Esophagus squamous epithelium (tissue), 5 donors: ENCODE measurements around the gene FOXE3. TPM values are rescaled to one million over a fixed set of nuclear protein-coding genes. Genes with fewer than 3 reads are reported as not detected.

Experiments used
- DNase-seq: peaks from one replicate; lab custom pipeline; 2025; lab: John Stamatoyannopoulos, UW
- H3K27ac ChIP-seq, 4 donors: fragments of 200-600 bp; sonication (generic); one replicate each; pipeline ENCODE4 v1.5.1; 2016 to 2019; ENCODE audit warnings: mild to moderate bottlenecking in 1 of 4
- H3K27me3 ChIP-seq, 4 donors: fragments of 200-600 bp; sonication (generic); 1 replicate in 3 of 4; 2 replicates in 1 of 4; pipeline versions ENCODE4 v1.5.1 to v1.6.0; 2017 to 2021; ENCODE audit warnings: antibody characterized with exemption in 1 of 4
- H3K36me3 ChIP-seq, 3 donors: fragments of 200-600 bp; sonication (generic); one replicate each; pipeline ENCODE4 v1.5.1; 2016 to 2019
- H3K4me1 ChIP-seq, 3 donors: fragments of 200-600 bp; sonication (generic); one replicate each; pipeline ENCODE4 v1.5.1; 2017 to 2019
- H3K4me3 ChIP-seq, 4 donors: fragments of 200-600 bp; sonication (generic); 1 replicate in 3 of 4; 2 replicates in 1 of 4; pipeline ENCODE4 v1.5.1; 2016 to 2019; ENCODE audit warnings: mild to moderate bottlenecking in 2 of 4, moderate library complexity in 1 of 4
- H3K9me3 ChIP-seq, 3 donors: fragments of 200-600 bp; sonication (generic); one replicate each; pipeline ENCODE4 v1.5.1; 2016 to 2019
- CTCF ChIP-seq, 6 experiments: fragments of 450-650 bp in 4 of 6; fragments of 200-600 bp in 2 of 6; sonication (generic) in 2 of 6; IDR thresholded peaks; one replicate each; pipeline ENCODE4 v1.5.1; 2016 to 2019; ENCODE audit warnings: antibody characterized with exemption in 6 of 6, mild to moderate bottlenecking in 4 of 6, moderate library complexity in 4 of 6
- POLR2A ChIP-seq, 4 donors: fragments of 450-650 bp; IDR thresholded peaks; one replicate each; pipeline ENCODE4 v1.6.1; 2017; ENCODE audit warnings: antibody characterized with exemption in 4 of 4, mild to moderate bottlenecking in 4 of 4, moderate library complexity in 3 of 4
- WGBS, 2 donors: methylation state at CpG; one replicate each; pipeline ENCODE4 v1.1.5; 2018; 5-methylcytosine and 5-hydroxymethylcytosine counted together
- intact Hi-C: fragments of 100-400 bp; cut with DNase I; formaldehyde crosslinking; loops from one replicate; pipeline ENCODE4 v1.15.0; 2022
- total RNA-seq, 4 donors: library from RNA; depleted of rRNA; stranded (reverse); fragments of >200 nt; gene quantifications; one replicate each; pipeline ENCODE4 v1.1.0, GENCODE V29; 2016
- donor health status: DM: yes; HTN: yes; CAD: no.

Gene FOXE3
- total RNA-seq, 4 donors from 2014 or later = not detected

DNA sequence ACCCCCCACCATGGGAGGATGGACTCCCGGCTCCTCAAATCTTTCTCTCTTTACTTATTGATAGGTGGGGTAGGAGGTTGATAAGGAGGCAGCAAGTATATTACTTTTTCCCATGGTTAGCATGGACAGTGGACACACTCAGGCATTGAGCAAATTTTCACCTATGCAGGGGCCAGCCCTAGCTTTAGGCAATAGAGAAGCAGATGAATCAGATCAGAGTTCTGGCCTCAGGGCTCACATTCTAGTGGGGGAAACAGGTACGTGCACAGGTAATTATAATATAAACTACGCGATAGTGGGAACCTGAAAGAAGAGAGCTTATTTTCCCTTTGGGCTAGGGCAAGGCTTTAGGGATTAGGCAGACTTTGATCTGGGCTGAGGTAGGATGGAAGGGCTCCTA lies 13.5 kb upstream of the FOXE3 start:
- no peak overlapping the region for H3K4me3 ChIP-seq
- H3K27ac ChIP-seq = no peak overlapping the region
- 77 to 82% methylated on average over 4 of the region's 4 CpGs for WGBS, 2 donors
- no peaks in the 10 kb centered on the region for H3K9me3 ChIP-seq
- H3K4me1 ChIP-seq = no peaks in the 10 kb centered on the region
- H3K36me3 ChIP-seq = no peaks in the 10 kb centered on the region
- no peak for DNase-seq
- H3K27me3 ChIP-seq = peaks cover 0 to 84% (median 0%) of the 10 kb centered on the region in 4 donors
- intact Hi-C loops = no loop called here
- no peak for TF ChIP-seq CTCF (IDR thresholded peaks at IDR 0.05)
- no peak for TF ChIP-seq POLR2A (IDR thresholded peaks at IDR 0.05)

- H3K9me3 ChIP-seq = no peaks in the 10 kb centered on the region
- peaks cover 0 to 84% (median 0%) of the 10 kb centered on the region in 4 donors for H3K27me3 ChIP-seq
- H3K4me1 ChIP-seq = no peaks in the 10 kb centered on the region
- no peak for DNase-seq
- H3K4me3 ChIP-seq = no peak overlapping the region
- intact Hi-C loops = no loop called here
- H3K27ac ChIP-seq = no peak overlapping the region
- no peak for TF ChIP-seq POLR2A (IDR thresholded peaks at IDR 0.05)
- no peak for TF ChIP-seq CTCF (IDR thresholded peaks at IDR 0.05)
- WGBS, 2 donors = 80 to 83% methylated on average over 4 of the region's 4 CpGs
- no peaks in the 10 kb centered on the region for H3K36me3 ChIP-seq
Observed at GRCh38 chr1:47403321-47403910, 12.7 kb upstream of the FOXE3 start.

DNA sequence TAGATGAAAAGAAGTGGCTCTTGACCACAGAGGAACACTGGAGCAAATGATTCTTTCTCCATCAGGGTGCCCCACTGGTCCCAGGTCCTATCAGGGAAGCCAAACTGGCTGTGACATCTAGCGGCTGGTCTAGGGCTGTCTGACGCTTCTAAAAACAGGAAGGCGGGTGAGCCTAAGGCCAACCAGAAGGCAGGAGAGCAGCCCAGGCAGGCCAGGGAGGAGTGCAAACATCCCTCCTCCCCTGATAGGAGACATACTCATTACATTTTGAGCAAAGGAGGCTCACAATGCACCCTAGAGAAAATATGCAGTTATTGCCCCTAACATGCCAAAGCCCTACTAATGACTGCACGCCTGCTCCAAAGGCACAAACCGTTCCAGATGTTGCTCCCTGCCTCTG lies 10.4 kb upstream of the FOXE3 start:
- H3K9me3 ChIP-seq = no peaks in the 10 kb centered on the region
- no peaks in the 10 kb centered on the region for H3K36me3 ChIP-seq
- TF ChIP-seq CTCF (IDR thresholded peaks at IDR 0.05) (no peak), POLR2A (IDR thresholded peaks at IDR 0.05) (no peak)
- H3K27me3 ChIP-seq = peaks cover 0 to 80% (median 0%) of the 10 kb centered on the region in 4 donors
- 76 to 85% methylated on average over 5 of the region's 5 CpGs for WGBS, 2 donors
- no peak overlapping the region for H3K27ac ChIP-seq
- no peaks in the 10 kb centered on the region for H3K4me1 ChIP-seq
- intact Hi-C loops = no loop called here
- DNase-seq = no peak
- no peak overlapping the region for H3K4me3 ChIP-seq

GRCh38 chr1:47406966-47407365 lies 9.1 kb upstream of the FOXE3 start:
- TF ChIP-seq POLR2A (IDR thresholded peaks at IDR 0.05) = no peak
- no peak for TF ChIP-seq CTCF (IDR thresholded peaks at IDR 0.05)
- Histone ChIP-seq H3K4me3 (no peak overlapping the region), H3K27ac (no peak overlapping the region), H3K27me3 (peaks cover 0 to 78% (median 0%) of the 10 kb centered on the region in 4 donors), H3K36me3 (no peaks in the 10 kb centered on the region), H3K9me3 (no peaks in the 10 kb centered on the region), H3K4me1 (no peaks in the 10 kb centered on the region)
- intact Hi-C loops = no loop called here
- WGBS, 2 donors = 89 to 92% methylated on average over 5 of the region's 5 CpGs
- DNase-seq = no peak

- intact Hi-C loops = no loop called here
- no peak for DNase-seq
- WGBS, 2 donors = 30 to 63% methylated on average over 2 to 3 of the region's 3 CpGs
- no peaks in the 10 kb centered on the region for H3K9me3 ChIP-seq
- H3K36me3 ChIP-seq = no peaks in the 10 kb centered on the region
- no peak overlapping the region for H3K27ac ChIP-seq
- TF ChIP-seq POLR2A (IDR thresholded peaks at IDR 0.05) (no peak), CTCF (IDR thresholded peaks at IDR 0.05) (no peak)
- H3K4me1 ChIP-seq = no peaks in the 10 kb centered on the region
- peaks cover 0 to 79% (median 0%) of the 10 kb centered on the region in 4 donors for H3K27me3 ChIP-seq
- H3K4me3 ChIP-seq = no peak overlapping the region
Observed at GRCh38 chr1:47407481-47407880, 8.6 kb upstream of the FOXE3 start.
